NOMO-1 (cell line): Measurements from ENCODE around the gene MCM9.
"Not testable (repeated sequence)": the region's sequence is repeated elsewhere in the genome, so short reads cannot be mapped to it uniquely, and the experiment has no call there.

ENCODE experiments used
- DNase-seq, 2 experiments: peaks; one replicate each; lab custom pipeline; 2025; ENCODE audit not compliant: unreplicated experiment in 2 of 2; lab: John Stamatoyannopoulos, UW

Gene MCM9

GRCh38 chr6:118869350-118869749 lies 65.6 kb downstream of the MCM9 start:
- no peak for DNase-seq

DNA sequence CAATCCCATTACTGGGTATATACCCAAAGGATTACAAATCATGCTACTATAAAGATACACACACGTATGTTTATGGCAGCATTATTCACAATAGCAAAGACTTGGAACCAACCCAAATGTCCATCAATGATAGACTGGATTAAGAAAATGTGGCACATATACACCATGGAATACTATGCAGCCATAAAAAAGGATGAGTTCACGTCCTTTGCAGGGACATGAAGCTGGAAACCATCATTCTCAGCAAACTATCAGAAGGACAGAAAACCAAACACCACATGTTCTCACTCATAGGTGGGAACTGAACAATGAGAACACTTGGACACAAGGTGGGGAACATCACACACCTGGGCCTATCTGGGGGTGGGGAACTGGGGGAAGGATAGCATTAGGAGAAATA lies 66.1 kb downstream of the MCM9 start:
- DNase-seq, result not testable (repeated sequence)

DNA sequence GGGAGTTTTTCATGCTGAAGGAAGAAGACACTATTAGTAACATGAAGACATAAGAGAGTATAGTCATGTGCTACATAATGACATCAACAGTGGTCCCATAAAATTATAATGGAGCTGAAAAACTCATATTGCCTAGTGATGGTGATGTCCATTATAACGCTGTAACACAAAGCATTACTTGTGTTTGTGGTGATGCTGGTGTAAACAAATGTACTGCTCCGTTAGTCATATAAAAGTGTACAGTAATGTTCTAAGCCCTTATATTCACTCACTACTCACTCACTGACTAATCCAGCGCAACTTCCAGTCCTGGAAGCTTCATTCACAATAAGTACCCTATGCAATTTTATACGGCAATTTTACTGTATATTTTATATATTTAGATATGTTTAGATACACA lies 67.8 kb downstream of the MCM9 start:
- no peak for DNase-seq

- DNase-seq, result no peak
Measured at GRCh38 chr6:118865100-118865391, 69.9 kb downstream of the MCM9 start.

GRCh38 chr6:118864341-118865099 lies 70.4 kb downstream of the MCM9 start:
- no peak for DNase-seq

GRCh38 chr6:118862443-118862842 lies 72.5 kb downstream of the MCM9 start:
- DNase-seq, result no peak

DNA sequence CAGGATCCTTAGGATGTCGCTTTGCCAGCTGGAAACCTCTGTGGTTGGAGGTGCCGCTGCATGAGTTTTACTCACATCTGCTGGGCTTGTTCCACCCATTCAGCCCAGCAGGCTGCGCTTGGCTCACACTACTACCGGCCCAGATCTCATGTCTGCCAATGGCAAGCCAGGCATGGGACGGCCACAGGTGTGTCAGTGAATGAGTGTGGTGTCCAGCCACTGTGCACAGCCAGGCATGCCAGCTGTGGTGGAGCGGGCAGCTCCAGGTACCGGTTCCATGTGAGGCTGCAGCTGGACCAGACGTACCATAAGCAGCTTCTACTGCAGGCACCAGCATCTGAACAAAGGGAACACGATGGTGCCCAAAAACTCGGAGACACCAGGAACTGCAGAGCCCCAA lies 74.1 kb downstream of the MCM9 start:
- no peak for DNase-seq

DNA sequence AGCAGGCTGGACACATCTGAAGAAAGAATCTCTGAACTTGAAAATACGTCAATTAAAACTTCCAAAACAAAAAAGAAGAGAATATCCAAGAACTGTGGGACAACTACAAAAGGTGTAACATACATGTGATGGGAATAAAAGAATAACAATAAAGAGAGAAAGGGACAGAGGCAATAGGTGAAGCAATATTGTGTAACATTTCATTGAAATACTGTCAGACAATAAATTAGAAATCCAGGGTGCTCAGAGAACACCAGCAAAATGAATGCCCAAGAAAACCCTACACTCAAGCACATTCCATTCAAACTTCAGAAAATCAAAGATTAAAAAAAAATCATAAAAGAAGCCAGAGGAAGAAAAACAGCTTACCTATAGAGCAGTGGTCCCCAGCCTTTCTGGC lies 74.6 kb downstream of the MCM9 start:
- no peak for DNase-seq

DNA sequence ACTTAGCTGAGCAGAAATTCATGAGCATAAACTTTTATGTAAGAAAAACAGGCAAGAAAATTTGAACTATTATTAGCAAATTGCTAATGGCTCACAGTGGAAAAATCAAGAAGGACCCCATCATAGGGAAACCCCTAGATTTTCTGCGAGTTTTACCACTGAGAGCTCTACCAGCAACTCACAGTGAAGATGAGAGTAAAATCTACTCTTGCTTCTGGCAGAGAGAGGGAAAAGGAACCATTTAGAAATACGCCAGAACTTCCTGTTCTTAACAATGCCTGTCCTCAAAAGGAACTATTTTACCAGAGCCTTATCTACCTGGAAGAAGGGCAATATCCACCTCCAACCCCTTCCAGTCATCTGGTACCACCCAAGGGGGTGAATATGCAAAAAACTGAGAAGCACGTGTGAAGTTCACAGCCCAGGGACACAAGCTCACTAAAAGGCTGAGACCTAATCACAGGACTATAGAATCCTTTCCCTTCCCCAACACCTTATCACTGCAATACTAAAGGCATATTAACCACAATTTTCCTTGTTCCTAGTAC lies 75.4 kb downstream of the MCM9 start:
- peak in 1 of 2 experiments; percentile 38 for DNase-seq

DNA sequence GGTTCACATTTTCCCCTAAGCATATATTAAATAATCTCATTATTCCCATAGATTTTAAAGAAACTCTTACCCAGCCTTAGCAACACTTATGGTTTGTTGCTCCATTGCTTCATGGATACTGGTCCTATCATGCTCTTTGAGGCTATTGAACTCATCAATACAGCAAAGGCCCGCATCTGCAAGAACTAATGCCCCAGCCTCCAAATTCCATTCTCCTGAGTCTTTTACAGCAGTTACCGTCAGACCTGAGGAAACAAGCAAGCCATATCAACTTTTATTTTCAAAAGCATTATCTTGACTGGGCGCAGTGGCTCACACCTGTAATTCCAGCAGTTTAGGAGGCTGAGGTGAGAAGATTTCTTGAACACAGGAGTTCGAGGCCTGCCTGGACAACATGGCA lies 78.7 kb downstream of the MCM9 start:
- DNase-seq, result no peak

- DNase-seq, result no peak
Measured at GRCh38 chr6:118853408-118853807, 81.6 kb downstream of the MCM9 start.

GRCh38 chr6:118844915-118845314 lies 90.0 kb downstream of the MCM9 start:
- no peak for DNase-seq

GRCh38 chr6:118843685-118844390 lies 91.1 kb downstream of the MCM9 start:
- DNase-seq, result no peak

DNA sequence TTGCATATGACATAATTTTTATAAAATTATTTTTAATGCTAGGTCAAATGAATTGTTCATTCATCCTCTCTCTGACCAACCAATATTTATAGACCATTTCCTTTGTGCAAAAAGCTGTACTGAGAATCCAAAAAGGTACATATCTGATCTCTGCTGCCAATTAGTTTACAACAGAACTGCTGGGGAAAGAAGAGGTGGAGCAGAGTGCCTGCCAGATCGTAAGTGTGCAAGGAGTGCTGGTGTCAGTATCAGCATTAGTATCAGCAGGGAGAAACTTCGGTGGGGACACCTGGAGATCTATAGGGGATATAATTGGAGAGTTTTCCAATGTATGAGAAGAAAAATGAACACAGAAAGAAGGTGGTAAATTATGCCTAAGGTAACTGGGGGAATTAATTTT lies 104.3 kb downstream of the MCM9 start:
- no peak for DNase-seq

GRCh38 chr6:118829817-118830478 lies 105.0 kb downstream of the MCM9 start:
- no peak for DNase-seq

DNA sequence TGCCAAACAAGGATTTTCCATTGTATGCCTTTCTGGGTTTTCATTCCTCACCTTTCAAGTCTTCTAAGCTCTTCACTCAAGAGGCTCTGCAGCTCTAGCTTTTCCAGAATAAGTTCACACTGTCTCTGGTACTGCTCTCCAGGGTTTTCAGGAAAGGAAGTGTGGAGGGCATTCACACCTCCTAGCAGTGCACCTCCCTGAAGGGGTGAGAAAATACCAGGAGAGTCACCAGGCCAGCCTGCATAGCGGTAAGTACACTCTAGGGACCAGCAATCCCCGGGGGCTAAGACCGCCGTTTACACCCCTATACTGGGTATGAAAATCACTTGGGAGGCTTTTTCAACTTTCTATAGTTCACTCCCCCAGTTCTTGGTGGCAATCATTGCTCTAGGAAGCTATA lies 108.9 kb downstream of the MCM9 start:
- DNase-seq, result no peak

DNA sequence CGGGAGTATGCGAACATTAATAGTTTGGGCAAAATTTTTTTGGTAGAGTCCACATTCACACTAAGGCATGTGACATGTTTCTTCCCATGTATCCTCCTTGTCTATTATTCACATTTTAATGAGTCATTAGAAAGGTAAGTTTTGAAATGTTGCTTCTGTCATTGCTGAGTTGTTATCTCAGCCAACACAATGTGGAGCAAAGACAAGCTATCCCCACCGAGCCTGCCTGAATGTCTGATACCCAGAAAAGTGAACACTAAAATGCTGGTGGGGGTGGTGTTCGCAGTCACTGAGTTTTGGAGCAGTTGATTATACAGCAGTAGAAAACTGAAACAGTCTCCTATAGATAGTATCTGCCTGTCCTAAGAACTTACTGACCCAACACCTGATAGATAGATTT lies 109.3 kb downstream of the MCM9 start:
- DNase-seq, result no peak

GRCh38 chr6:118815495-118815894 lies 119.5 kb downstream of the MCM9 start:
- peak; percentile 15 to 28 for DNase-seq

GRCh38 chr6:118813775-118814174 lies 121.2 kb downstream of the MCM9 start:
- DNase-seq, result no peak

DNA sequence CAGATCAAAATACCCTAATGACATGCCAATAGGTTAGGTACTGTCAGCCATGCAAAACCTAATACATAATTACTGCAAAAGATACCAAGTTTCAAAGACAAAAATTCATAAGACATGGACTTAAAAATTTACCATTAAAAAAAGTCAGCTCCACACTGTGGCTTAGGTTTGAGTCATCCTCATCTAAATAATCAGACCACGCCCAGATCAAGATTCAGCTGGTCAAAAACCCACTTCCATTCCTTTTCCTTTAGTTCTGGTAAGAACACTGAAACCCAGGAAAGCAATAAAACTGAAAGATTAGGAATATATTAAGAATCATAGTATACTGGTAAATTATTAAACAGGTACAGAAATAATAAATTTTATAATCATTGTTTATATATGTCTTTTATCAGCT lies 122.0 kb downstream of the MCM9 start:
- no peak for DNase-seq

DNA sequence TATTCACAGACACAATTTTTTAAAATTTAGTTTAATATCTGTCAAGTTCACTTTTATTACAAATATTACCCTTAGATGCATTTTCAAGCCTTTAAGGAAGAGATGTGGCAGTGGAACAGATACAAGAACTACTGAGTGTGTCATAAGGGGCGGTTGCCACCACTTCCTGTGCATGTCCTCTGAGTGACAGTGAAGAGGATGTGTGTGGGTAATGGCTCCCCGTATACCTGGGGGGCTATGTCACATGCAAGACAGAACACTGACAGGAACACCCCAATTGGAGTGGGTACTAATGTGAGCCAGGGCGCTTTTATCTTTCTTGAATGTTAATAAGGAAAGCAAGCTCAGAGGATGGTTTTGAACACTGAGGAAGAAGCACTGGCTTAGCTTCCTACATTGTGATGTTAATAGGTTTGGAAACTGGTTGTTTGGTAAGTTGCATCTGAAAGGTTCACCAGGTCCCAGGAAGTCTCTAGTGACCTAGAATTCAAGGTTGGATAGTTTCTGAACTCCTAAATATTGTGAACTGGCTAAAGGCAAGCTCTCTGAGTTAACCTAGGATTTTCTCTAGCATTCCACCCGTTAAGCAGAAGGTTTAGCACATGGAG lies 124.4 kb downstream of the MCM9 start:
- peak; percentile 50 to 57 for DNase-seq
